DLD1 (cell line): Measurements from ENCODE around the gene ZKSCAN5.
"Not testable (repeated sequence)": the region's sequence is repeated elsewhere in the genome, so short reads cannot be mapped to it uniquely, and the experiment has no call there.

Experiments
- in situ Hi-C: cut with HindIII; loops from 2 replicates; pipeline ENCODE4 v1.10.0; 2017; ENCODE audit warnings: low sequenced_read_pairs

Gene ZKSCAN5

DNA sequence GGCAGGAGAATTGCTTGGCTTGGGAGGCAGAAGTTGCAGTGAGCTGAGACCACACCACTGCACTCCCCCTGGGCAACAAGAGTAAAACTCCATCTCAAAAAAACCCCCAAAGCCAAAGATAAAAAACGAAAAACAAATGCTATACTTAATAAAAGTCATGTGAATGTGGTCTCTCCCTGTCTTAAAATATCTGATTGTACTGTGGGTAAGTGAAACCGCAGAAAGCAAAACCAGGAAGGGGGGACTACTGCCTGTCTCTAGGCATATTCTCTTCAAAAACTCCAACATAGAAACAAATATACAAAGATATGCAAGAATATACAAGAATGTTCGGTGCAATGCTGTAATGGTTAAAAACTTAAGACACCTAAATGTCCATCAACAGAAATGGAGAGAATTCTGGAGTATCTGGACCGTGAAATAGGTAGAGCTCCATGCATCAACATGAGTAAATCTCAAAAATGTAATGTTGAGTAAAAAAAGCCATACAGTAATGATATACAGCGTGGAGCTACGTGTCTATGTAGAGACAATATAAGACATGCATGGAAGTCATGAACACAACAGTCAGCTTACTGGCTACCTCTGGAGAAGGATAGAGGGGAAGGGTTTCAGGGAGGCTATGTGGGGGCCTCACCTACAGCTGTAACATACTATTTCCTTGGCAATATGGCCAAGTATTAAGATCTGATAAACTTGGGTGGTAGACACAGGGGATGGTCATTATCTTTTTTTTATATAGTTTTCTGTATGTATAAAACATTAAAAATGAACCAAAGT is 6.5 kb upstream of the ZKSCAN5 start:
- in situ Hi-C loops, result no loop called here

DNA sequence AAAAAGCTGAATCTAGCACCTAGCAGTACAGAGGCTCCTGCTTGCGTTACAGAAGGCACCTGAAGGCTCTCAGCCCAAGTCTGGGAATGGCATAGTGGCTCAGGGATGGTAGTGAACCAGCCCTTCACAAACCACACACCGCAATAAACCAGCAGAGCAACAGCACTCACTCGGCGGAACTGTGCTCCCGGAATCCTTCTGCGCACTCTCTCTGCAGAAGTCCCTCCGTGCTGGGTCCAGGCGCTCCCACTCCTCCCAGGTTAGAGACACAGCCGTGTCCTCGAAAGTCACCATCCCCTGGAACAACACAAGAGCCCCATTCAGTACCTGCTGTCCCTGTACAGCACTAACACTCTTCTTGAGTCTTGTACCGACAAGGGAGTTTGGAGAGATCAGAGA is 5.9 kb upstream of the ZKSCAN5 start:
- in situ Hi-C loops, result no loop called here

DNA sequence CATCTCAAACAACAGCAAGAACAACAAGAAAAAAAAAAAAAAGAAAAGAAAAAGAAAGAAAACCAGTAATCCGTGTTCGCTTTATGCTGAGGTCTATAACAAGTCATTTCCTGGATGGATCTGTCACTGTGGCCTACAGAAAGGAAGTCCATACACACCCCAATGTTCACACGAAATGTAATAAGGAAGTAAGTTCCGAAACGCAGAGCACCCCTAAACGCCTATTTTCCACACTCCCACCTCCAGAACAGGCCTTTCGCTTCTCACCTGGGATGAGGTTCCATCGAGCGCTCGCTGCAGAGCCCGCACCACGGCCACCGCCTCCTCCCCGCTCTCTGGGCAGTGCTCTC is 5.1 kb upstream of the ZKSCAN5 start:
- in situ Hi-C loops, result no loop called here

DNA sequence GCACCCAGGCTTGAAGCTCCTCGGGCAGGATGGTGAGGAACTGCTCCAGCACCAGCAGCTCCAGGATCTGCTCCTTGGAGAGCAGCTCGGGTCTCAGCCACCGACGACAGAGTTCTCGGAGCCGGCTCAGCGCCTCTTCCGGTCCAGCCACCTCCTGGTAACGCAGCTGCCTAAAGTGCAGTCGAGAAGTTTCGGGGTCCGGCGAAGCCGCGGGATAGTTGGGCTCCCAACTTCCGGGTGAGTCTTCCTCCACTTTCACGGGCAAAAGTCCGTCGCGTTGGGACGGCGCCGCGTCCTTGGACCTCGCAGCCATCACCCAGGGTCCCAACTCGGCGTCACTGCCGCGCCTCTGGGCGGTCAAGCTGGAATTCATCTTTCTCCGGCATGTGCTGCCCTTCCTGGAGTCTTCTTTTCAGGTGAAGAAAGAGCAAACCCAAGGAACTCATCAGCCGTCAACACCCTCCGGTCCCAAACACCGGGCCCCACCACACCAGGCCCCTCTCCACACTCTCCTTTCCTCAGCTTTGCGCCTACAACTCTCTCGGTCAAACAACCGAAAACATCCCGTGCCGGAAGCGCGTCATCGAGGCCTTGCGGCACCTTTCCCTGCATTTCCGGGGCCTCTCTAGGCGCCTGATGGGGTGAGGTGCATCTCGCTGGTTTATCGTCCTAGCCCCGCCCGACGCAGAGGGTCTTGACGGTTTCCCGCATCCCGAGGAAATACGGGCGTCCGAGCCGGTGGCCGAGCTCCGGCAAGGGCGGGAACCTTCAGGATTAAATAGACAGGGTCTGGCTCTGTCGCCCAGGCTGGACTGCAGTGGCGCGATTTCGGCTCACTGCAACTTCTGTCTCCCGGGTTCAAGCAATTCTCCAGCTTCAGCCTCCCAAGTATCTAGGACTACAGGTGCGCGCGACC is 4.5 kb upstream of the ZKSCAN5 start, which contains the start of gene ZNF394:
Gene ZNF394, minus strand, starts transcription at position 561 of the 916 bp plus-strand sequence. Its CDS starts 188 bp downstream, at position 373.
- in situ Hi-C loops, result no loop called here

DNA sequence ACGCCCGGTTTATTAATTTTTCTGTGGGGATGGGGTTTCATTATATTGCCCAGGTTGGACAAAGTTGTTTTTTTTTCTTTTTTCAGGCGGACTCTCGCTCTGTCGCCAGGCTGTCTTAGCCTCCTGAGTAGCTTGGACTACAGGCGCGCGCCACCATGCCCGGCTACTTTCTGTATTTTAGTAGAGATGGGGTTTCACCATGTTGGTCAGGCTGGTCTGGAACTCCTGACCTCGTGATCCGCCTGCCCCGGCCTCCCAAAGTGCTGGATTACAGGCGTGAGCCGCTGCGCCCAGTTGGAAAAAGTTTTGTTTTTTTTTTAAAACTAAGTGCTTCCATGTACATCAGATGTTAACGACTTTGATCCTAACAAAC is 3.8 kb upstream of the ZKSCAN5 start:
- in situ Hi-C loops, result no loop called here

DNA sequence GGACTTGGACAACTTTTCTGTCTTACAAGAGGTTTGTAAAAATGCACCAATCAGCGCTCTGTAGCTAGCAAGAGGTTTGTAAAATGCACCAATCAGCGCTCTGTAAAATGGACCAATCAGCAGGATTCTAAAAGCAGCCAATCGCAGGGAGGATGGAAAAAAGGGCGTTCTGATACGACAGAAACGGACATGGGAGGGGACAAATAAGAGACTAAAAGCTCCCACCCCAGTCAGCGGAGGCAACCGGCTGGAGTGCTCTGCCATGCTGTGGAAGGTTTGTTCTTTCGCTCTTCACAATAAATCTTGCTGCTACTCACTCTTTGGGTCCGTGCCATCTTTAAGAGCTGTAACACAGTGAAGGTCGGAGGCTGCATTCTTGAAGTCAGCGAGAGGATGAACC is 3.2 kb upstream of the ZKSCAN5 start:
- in situ Hi-C loops, result not testable (repeated sequence)

DNA sequence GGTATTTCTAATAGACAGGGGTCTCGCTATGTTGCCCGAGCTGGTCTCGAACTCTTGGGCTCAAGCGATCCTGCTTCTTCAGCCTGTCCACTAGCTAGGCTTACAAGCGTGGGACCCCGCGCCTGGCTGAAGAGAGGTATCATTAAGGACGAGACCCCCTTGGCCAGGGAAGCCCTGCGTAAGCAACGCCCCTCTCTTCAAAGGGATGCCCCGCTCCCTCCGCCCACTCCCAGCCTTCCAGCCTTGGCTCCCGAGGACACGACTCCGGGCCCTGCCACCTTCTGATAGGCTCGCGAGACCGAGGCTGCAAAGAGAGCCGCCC is 220 bp upstream of the ZKSCAN5 start:
- in situ Hi-C loops, result no loop called here

DNA sequence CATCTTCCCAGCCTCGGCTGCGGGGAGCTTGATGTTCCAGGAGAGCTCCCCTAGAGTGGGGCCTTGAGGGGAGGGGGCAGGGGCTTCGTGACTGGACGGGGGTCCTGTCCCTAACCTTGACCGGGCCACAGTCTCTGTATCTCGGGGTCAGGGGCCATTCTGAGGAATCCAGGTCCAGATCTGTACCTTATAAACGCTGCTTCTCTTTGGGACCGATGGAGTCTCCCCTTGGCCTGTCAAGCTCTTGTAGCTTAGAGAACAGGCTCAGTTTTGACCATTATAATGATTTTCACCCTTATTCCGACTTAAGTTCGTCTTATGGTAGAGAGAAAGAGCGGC is 831 bp downstream of the ZKSCAN5 start:
- in situ Hi-C loops, result no loop called here

DNA sequence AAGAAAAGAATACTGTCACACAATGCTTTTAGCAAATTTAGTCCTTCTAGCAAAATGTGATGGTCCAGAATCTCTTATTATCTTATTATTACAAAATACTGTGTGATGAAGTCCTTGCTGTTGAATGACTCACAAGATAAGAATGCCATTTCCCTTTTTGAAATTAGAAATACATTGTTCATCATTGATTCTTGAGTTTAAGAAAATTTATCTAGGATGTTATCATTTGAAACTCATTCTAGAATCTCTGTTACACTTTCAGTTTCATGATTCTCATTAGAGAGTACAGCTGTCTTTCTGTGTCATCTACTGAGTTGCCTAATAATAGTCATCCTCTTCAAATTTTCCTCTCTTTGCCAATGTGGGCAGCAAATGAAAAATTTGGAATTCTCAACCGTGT is 9.6 kb downstream of the ZKSCAN5 start:
- in situ Hi-C loops, result no loop called here

DNA sequence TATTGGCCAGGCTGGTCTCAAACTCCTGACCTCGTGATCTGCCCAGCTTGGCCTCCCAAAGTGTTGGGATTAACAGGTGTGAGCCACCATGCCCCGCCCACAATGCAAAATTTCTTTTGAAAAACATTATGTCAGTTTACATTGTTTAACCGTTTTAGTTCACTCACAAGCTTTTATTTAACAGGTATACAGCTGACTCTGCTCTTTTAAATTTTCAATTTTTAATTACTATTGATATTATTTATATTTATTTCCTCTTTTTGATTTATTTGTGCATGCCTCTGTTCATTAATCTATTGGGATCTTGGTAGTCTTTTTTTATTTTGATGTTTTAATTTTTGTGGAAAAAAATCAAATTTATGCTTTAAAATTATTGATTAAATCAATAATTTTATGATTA is 16.9 kb downstream of the ZKSCAN5 start:
- in situ Hi-C loops, result no loop called here

DNA sequence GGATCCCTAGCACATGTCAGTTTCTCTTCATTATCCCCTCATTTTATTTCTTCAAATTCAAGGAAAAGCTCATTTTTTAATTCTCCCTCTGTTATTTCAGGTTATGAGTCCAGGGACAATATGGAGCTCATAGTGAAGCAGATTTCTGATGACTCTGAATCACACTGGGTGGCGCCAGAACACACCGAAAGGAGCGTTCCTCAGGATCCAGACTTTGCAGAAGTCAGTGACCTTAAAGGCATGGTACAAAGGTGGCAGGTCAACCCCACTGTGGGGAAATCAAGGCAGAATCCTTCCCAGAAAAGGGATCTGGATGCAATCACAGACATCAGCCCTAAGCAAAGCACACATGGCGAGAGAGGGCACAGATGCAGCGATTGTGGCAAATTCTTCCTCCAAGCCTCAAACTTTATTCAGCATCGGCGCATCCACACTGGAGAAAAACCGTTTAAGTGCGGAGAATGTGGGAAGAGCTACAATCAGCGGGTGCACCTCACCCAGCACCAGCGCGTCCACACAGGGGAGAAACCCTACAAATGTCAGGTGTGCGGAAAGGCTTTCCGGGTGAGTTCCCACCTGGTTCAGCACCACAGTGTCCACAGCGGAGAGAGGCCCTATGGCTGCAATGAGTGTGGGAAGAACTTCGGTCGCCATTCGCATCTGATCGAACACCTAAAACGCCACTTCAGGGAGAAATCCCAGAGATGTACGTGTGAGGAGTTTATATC is 21.4 kb downstream of the ZKSCAN5 start:
- in situ Hi-C loops, result no loop called here

DNA sequence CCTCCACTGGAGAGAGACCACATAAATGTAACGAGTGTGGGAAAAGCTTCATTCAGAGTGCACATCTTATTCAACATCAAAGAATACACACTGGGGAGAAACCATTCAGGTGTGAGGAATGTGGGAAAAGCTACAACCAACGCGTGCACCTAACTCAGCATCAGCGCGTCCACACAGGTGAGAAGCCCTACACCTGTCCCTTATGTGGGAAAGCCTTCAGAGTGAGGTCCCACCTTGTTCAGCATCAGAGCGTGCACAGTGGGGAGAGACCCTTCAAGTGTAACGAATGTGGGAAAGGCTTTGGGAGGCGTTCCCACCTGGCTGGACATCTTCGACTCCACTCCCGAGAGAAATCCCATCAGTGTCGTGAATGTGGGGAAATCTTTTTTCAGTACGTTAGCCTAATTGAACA is 26.9 kb downstream of the ZKSCAN5 start:
- in situ Hi-C loops, result no loop called here

DNA sequence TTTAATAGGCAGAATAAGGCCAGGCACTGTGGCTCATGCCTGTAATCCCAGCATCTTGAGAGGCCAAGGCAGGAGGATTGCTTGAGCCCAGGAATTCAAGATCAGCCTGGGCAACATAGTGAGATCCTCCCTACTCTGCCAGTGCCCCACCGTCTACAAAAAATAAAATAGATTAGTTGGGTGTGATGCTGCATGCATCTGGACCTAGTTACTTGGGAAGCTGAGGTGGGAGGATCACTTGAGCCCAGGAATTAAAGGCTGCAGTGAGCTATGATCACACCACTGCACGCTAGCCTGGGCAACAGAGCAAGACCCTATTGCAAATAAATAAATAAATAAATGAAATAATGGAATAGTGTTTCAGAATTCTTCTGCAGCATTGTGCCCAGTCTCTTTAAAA is 31.2 kb downstream of the ZKSCAN5 start:
- in situ Hi-C loops, result no loop called here

DNA sequence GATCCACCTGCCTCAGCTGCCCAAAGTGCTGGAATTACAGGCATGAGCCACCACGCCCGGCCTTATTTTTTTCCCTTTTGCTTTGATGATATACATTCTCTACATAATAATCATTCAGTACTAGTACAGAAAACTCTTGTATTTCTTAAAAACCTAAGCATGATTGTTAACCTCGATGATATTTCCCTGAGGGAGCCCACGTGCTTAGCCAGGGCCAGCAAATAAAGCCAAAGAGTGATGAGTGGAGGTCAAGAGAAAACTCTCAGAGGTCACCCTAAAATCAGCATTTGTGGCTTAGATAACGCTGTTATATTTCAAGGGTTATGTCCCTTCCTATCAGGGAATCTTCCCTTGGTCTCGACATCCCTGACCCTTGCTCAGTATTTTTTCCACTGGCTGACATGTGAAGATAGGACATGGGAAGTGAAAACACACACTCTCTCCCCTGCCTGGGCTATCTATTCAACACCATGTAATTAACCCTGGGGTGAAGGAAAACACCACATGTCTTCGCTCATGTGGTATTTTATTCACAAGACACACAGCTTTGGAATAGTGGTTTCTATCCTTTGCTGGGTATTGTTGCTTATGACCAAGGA is 34.9 kb downstream of the ZKSCAN5 start:
- in situ Hi-C loops, result no loop called here

DNA sequence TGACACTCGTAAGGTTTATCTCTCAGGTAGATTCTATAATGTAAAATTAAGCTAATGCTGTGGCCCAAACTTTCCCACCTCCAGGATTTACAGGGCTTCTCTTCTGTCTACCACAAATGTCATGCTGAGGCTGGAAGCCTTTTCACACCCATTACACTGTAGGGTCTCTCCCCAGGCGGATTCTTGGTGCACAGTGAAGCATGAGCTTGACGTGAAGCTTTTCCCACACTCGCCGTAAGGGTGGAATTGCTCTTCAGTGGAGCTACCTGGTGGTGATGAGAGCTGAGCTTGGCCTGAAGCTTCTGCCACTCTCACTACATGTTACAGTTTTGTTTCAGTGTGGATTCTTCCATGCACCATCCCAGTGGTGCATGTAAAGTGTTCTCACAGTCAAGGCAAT is 36.1 kb downstream of the ZKSCAN5 start:
- in situ Hi-C loops, result no loop called here

DNA sequence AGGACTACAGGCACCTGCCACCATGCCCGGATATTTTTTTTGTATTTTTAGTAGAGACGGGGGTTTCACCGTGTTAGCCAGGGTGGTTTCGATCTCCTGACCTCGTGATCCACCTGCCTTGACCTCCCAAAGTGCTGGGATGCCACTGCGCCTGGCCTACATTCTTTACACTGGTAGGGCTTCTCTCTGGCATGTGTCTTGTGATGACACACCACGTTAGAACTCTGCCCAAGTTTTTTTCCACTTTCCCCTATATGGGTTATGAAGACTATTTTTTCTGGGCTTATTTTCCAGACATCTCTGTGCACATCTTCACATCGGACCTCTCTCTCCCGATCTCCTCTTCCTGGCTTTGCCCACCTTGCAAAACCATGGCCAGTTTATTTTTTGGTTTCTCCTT is 36.8 kb downstream of the ZKSCAN5 start:
- in situ Hi-C loops, result no loop called here

DNA sequence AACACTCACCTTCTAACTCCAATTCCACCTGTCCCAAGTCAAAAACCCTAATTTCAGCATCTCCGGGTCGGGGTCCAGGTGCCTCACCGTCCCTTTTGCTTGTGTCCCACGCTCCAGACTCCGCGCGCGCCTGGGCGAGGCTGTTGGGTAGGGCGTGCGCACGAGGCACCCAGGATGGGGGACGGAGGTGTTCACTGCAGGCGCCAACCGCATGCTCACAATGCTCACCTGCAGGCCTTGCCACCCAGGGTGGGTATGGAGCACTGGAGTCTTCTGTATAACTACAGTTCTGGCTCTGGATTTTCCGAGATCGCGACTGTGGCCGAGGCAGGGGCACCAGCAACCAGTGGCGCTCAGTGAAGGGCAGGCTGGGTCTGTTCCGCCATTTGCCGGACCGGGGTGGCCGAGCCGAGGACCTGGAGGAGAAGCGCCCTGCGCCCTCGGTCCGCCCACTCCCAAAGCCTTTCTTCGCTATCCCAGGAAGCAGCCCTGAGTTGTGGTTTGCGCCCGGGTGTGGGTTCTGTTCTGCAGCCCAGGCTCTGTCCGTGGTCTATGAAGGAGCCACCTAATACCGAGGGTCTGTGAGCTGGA is 38.7 kb downstream of the ZKSCAN5 start:
- in situ Hi-C loops, result no loop called here

DNA sequence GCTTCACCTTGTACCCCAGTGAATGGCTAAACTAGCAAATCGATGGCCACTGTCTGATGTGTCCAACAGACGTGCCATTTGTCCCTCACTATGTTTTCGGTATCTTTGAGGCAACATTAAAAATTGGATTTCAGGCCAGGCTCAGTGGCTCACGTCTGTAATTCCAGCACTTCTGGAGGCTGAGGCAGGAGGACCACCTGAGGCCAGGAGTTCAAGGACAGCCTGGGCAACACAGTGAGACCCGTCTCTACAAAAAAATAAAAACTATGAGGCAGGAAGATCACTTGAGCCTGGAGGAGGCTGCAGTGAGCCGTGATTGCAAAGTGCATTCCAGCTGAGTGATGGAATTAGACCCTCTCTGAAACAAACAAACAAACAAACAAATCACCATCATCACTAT is 39.5 kb downstream of the ZKSCAN5 start:
- in situ Hi-C loops, result no loop called here

DNA sequence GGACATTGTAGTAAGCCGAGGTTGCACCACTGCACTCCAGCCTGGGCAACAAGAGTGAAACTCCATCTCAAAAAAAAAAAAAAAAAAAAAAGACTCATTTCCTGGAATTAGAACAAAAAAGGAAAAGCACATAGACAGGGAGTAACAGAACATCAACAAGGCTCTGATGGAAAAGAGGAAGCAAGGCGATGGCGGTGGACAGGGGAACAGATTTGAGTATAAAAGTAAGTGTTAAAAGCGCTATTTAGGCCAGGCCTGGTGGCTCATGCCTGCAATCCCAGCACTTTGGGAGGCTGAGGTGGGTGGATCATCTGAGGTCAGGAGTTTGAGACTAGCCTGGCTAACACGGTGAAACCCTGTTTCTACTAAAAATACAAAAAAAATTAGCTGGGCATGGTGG is 40.8 kb downstream of the ZKSCAN5 start:
- in situ Hi-C loops, result not testable (repeated sequence)

DNA sequence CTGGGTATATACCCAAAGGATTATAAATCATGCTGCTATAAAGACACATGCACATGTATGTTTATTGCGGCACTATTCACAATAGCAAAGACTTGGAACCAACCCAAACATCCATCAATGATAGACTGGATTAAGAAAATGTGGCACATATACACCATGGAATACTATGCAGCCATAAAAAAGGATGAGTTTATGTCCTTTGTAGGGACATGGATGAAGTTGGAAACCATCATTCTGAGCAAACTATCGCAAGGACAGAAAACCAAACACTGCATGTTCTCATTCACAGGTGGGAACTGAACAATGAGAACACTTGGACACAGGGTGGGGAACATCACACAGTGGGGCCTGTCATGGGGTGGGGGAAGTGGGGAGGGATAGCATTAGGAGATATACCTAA is 45.1 kb downstream of the ZKSCAN5 start:
- in situ Hi-C loops, result not testable (repeated sequence)

DNA sequence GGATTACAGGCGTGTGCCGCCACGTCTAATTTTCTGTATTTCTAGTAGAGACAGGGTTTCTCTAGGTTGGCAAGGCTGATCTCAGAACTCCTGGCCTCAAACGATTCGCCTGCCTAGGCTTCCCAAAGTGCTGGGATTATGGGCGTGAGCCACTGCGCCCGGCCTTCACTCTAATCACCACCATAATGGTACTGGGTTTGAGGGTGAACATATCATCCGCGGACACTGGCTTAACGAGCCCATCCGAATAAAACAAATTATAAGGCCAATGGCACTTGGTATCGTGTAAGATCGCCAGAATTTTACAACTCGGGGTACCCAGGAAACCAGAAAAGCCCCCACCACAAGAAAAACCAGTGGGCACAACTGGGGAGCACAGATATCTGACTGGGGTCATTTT is 46.9 kb downstream of the ZKSCAN5 start:
- in situ Hi-C loops, result no loop called here
